Uterine smooth muscle cell (primary cell): ENCODE data around the gene FMC1. TPM values are rescaled to one million over a fixed set of nuclear protein-coding genes. Genes with fewer than 3 reads are reported as not detected.

Experiments
- total RNA-seq: library from RNA; depleted of rRNA; stranded (reverse); fragments of >200 nt; gene quantifications from 2 replicates; pipeline ENCODE4 v1.2.3, GENCODE V29; 2014

Gene FMC1, protein sequence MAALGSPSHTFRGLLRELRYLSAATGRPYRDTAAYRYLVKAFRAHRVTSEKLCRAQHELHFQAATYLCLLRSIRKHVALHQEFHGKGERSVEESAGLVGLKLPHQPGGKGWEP
- total RNA-seq: 8.0 and 8.9 TPM in 2 replicates

DNA sequence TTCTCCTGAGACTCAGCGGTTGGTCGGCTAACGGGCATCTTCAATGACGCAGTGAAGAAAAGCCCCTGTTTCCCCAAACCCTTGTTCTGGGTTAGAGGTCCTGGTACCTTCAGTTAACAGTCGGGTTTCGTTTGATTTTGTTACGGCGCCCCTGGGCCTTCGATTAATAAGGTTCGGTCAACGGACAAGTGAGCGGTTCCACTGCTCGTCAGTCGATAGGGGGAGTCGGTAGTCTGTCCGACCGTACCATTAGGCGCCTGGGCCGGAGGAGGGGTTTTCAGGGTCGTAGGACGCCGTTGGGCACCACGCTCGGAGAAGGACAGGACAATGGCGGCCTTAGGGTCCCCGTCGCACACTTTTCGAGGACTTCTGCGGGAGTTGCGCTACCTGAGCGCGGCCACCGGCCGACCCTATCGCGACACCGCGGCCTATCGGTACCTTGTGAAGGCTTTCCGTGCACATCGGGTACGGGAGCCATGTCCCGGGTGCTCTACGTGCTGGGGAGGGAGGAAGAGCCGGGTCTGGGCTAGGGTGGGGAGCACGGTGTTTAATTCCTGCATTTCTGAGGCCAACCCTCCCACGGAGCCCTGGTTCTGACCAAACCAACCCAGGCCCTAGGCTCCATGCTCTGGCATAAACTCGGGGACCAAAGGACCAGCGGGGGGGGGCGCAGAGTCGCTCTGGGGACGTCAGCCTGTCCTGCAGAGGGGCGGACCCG is at the start of gene FMC1:
Gene FMC1 (plus strand): TSS at position 280 of the 718 bp plus-strand sequence. CDS start 48 bp downstream, at position 328.

DNA sequence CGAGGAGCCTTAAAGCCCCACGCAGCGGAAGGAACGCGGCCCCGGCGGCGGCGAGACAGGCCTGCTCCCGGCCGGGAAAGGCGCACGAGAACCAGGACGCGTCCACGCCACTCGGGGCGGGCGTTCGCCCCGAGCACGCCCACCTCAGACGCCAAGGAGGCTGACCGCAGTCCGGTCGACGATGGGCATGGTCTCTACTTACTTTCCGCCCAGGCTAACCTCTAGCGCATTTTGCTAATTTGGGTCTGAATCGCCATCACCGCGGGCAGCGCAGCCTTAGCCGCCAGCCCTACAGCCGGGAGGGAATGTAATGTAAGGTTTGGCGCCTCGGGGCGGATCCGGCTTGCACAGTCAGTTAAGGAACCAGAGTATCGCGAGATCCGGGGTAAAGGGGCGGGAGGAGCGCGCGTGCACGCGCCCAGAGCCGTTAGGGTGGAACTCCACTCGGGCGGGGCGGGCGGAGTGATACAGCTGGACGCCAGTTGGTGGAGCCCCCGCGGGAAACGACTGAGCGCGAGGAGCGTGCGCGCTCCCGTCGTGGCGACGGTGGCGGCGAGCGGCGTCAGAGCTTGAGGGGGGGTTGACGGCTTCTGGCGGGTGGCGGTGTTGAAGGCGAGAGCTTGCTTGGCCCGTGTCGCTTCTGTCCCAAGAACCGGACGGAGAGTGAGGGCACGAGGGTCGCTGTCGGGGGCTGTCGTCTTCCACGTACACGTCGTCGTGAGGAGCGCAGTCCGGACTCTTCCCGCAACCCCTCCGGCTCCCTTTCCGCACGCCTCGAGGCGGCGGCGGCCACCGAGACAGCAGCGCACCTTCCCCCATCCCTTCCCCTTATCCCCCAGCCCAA is 18.5 kb downstream of the FMC1 start, which contains the start of gene LUC7L2:
Gene LUC7L2 (plus strand): TSS at position 529 of the 844 bp plus-strand sequence. CDS start 368 bp downstream, outside the sequence.

Other genes with a start within 250 kb of the FMC1 start
- 25.3 and 28.9 TPM in 2 replicates for gene ZC3HAV1, start 231.6 kb upstream of the FMC1 start, total RNA-seq
- 5.6 and 7.9 TPM in 2 replicates for gene UBN2, start 110.1 kb upstream of the FMC1 start, total RNA-seq
- gene LUC7L2, start 18.6 kb downstream of the FMC1 start, total RNA-seq: 43.1 and 49.0 TPM in 2 replicates
- gene KLRG2, start 142.3 kb downstream of the FMC1 start, total RNA-seq: not detected in 2 replicates
- not detected in 2 replicates for gene CLEC2L, start 182.3 kb downstream of the FMC1 start, total RNA-seq